GM23338 (cell line): Measurements from ENCODE around the gene MORC1. TPM values are rescaled to one million over a fixed set of nuclear protein-coding genes. Genes with fewer than 3 reads are reported as not detected.

Experiments
- ATAC-seq: fragments of 200-7000 bp; cut with Tn5 transposase; 3 replicates; pipeline ENCODE4 v1.9.1; 2020
- DNase-seq: peaks from one replicate; pipeline ENCODE4 v3.0.0-alpha.2; 2015; ENCODE audit warnings: low spot score
- H2AFZ ChIP-seq: fragments of 200-600 bp; sonication (generic); 2 replicates; pipeline ENCODE4 v1.8.0; 2016; ENCODE audit warnings: antibody characterized with exemption, mild to moderate bottlenecking, moderate library complexity
- H3F3A ChIP-seq: fragments of 200-600 bp; sonication (generic); replicated peaks from 2 replicates; pipeline ENCODE4 v1.8.0; 2017; ENCODE audit warnings: antibody characterized with exemption, mixed run types, low read depth
- H3K27ac ChIP-seq: fragments of 200-600 bp; sonication (generic); 2 replicates; pipeline ENCODE4 v1.6.1; 2016; ENCODE audit warnings: low read depth
- H3K27me3 ChIP-seq: fragments of 200-600 bp; sonication (generic); 2 replicates; pipeline ENCODE4 v1.8.0; 2016; ENCODE audit warnings: mild to moderate bottlenecking, mixed run types, moderate library complexity; ENCODE audit not compliant: insufficient read depth
- H3K36me3 ChIP-seq: fragments of 200-600 bp; sonication (generic); 2 replicates; pipeline ENCODE4 v1.8.0; 2016; ENCODE audit warnings: mild to moderate bottlenecking; ENCODE audit not compliant: insufficient read depth
- H3K4me1 ChIP-seq: fragments of 200-600 bp; sonication (generic); 2 replicates; pipeline ENCODE4 v1.8.0; 2016; ENCODE audit warnings: mild to moderate bottlenecking, moderate library complexity; ENCODE audit not compliant: insufficient read depth
- H3K4me2 ChIP-seq: fragments of 200-600 bp; sonication (generic); 2 replicates; pipeline ENCODE4 v1.7.1; 2017; ENCODE audit warnings: mixed run types
- H3K4me3 ChIP-seq: fragments of 200-600 bp; sonication (generic); 2 replicates; pipeline ENCODE4 v1.6.1; 2016; ENCODE audit warnings: mixed run types
- H3K79me2 ChIP-seq: fragments of 200-600 bp; sonication (generic); replicated peaks from 2 replicates; pipeline ENCODE4 v1.8.0; 2017; ENCODE audit warnings: mild to moderate bottlenecking; ENCODE audit not compliant: insufficient read depth
- H3K9me2 ChIP-seq: fragments of 200-600 bp; sonication (generic); 2 replicates; pipeline ENCODE4 v1.8.0; 2017; ENCODE audit not compliant: insufficient read depth
- H4K20me1 ChIP-seq: fragments of 200-600 bp; sonication (generic); replicated peaks from 2 replicates; pipeline ENCODE4 v1.8.0; 2017; ENCODE audit warnings: mild to moderate bottlenecking; ENCODE audit not compliant: insufficient read depth
- H3K27ac Mint-ChIP-seq: 2 replicates; pipeline ENCODE4 v1.8.0; 2020; ENCODE audit warnings: inconsistent platforms, mild to moderate bottlenecking, moderate library complexity, mixed read lengths
- H3K27me3 Mint-ChIP-seq: 3 replicates; pipeline ENCODE4 v1.8.0; 2022; ENCODE audit warnings: low read depth, mild to moderate bottlenecking, moderate library complexity, mixed read lengths, inconsistent platforms; ENCODE audit not compliant: insufficient read depth, poor library complexity
- H3K36me3 Mint-ChIP-seq: 3 replicates; pipeline ENCODE4 v1.8.0; 2021; ENCODE audit warnings: low read depth, mild to moderate bottlenecking, inconsistent platforms, moderate library complexity, mixed read lengths
- H3K4me1 Mint-ChIP-seq: 3 replicates; pipeline ENCODE4 v1.8.0; 2020; ENCODE audit warnings: mild to moderate bottlenecking, inconsistent platforms, mixed read lengths
- H3K4me3 Mint-ChIP-seq: 3 replicates; pipeline ENCODE4 v1.8.0; 2021; ENCODE audit warnings: moderate library complexity, mild to moderate bottlenecking, inconsistent platforms, mixed read lengths
- H3K9me3 Mint-ChIP-seq: 3 replicates; pipeline ENCODE4 v1.8.0; 2020; ENCODE audit warnings: moderate library complexity, mild to moderate bottlenecking, inconsistent platforms, mixed read lengths
- ETS1 ChIP-seq: IDR thresholded peaks from 2 replicates; pipeline ENCODE4 v1.6.1; 2016; ENCODE audit warnings: antibody characterized with exemption
- EZH2 ChIP-seq: fragments of 200-600 bp; sonication (generic); IDR thresholded peaks from one replicate; pipeline ENCODE4 v1.8.0; 2017; ENCODE audit warnings: antibody characterized with exemption, mild to moderate bottlenecking, low read depth; ENCODE audit not compliant: unreplicated experiment
- EZH2phosphoT487 ChIP-seq: fragments of 200-600 bp; sonication (generic); IDR thresholded peaks from one replicate; pipeline ENCODE4 v1.8.1; 2018; ENCODE audit warnings: antibody characterized with exemption; ENCODE audit not compliant: unreplicated experiment
- NANOG ChIP-seq: IDR thresholded peaks from 2 replicates; pipeline ENCODE4 v1.6.1; 2016; ENCODE audit warnings: antibody characterized with exemption, borderline replicate concordance
- POLR2AphosphoS5 ChIP-seq: IDR thresholded peaks from 2 replicates; pipeline ENCODE4 v1.6.1; 2016; ENCODE audit warnings: antibody characterized with exemption, low read depth
- STAT1 ChIP-seq: IDR thresholded peaks from one replicate; pipeline ENCODE4 v1.6.1; 2016; ENCODE audit warnings: antibody characterized with exemption; ENCODE audit not compliant: unreplicated experiment
- ZNF462 ChIP-seq: fragments of 250-450 bp; sonication (Bioruptor Pico); IDR thresholded peaks from 2 replicates; pipeline ENCODE4 v1.5.0; 2020; ENCODE audit warnings: mild to moderate bottlenecking, moderate library complexity
- polyA plus RNA-seq: library from polyadenylated mRNA; unstranded; fragments of >200 nt; fragmentation: Nextera tagmentation; extraction: Ambion mirVana; gene quantifications from 2 replicates; pipeline ENCODE4 v1.2.1, GENCODE V29; 2016
- total RNA-seq: library from RNA; depleted of rRNA; stranded (reverse); fragments of >200 nt; shearing (Covaris generic); gene quantifications from 2 replicates; pipeline ENCODE4 v1.2.3, GENCODE V29; 2014

The MORC1 gene
- total and polyA plus RNA-seq, 2 experiments from 2014 or later, result not detected

GRCh38 chr3:108953210-108953609, 164.7 kb downstream of the MORC1 start:
- Histone ChIP-seq H3K9me2 (no peaks in the 10 kb centered on the region), H2AFZ (no peak overlapping the region), H3K4me1 (no peaks in the 10 kb centered on the region), H4K20me1 (no peaks in the 10 kb centered on the region), H3F3A (no peaks in the 10 kb centered on the region), H3K4me3 (no peak overlapping the region), H3K36me3 (no peaks in the 10 kb centered on the region), H3K4me2 (no peak overlapping the region), H3K79me2 (no peaks in the 10 kb centered on the region), H3K27ac (no peak overlapping the region), H3K27me3 (no peaks in the 10 kb centered on the region)
- no peak for TF ChIP-seq EZH2phosphoT487
- no peak for TF ChIP-seq POLR2AphosphoS5
- TF ChIP-seq EZH2, result no peak
- no peak for TF ChIP-seq NANOG
- no peak for TF ChIP-seq ETS1
- no peak for TF ChIP-seq STAT1
- Mint-ChIP-seq H3K36me3 (no peaks in the 10 kb centered on the region), H3K4me1 (no peaks in the 10 kb centered on the region), H3K9me3 (no peaks in the 10 kb centered on the region), H3K27me3 (no peaks in the 10 kb centered on the region), H3K4me3 (no peak overlapping the region), H3K27ac (no peak overlapping the region)
- ATAC-seq, result no peak
- no peak for DNase-seq

- no peak overlapping the region for H3K27ac Mint-ChIP-seq
- no peaks in the 10 kb centered on the region for H4K20me1 ChIP-seq
- H3K36me3 ChIP-seq, result no peaks in the 10 kb centered on the region
- no peaks in the 10 kb centered on the region for H3K4me1 ChIP-seq
- no peak overlapping the region for H3K27ac ChIP-seq
- no peaks in the 10 kb centered on the region for H3K9me3 Mint-ChIP-seq
- no peaks in the 10 kb centered on the region for H3K9me2 ChIP-seq
- H3K27me3 Mint-ChIP-seq, result no peaks in the 10 kb centered on the region
- H3K27me3 ChIP-seq, result no peaks in the 10 kb centered on the region
- H3K79me2 ChIP-seq, result no peaks in the 10 kb centered on the region
- no peak overlapping the region for H3K4me2 ChIP-seq
- no peaks in the 10 kb centered on the region for H3K4me1 Mint-ChIP-seq
- no peak for ATAC-seq
- no peaks in the 10 kb centered on the region for H3F3A ChIP-seq
- H3K4me3 ChIP-seq, result no peak overlapping the region
- H3K36me3 Mint-ChIP-seq, result no peaks in the 10 kb centered on the region
- H3K4me3 Mint-ChIP-seq, result no peak overlapping the region
- TF ChIP-seq ETS1 (no peak), ZNF462 (CRISPR knock-in tag) (no peak), STAT1 (no peak), EZH2phosphoT487 (no peak)
- H2AFZ ChIP-seq, result no peak overlapping the region
- no peak for DNase-seq
Observed at GRCh38 chr3:108951820-108952501, 166.0 kb downstream of the MORC1 start.
